ENCODE results near the gene NUDT14. TPM values are rescaled to one million over a fixed set of nuclear protein-coding genes. Genes with fewer than 3 reads are reported as not detected.

Gene NUDT14
- total RNA-seq, 1 donor from 2014 or later, result 5.5 TPM

GRCh38 chr14:105211086-105211757 is 30.1 kb upstream of the NUDT14 start:
- H3K9me3 Mint-ChIP-seq, result no peaks in the 10 kb centered on the region
- H3K27me3 Mint-ChIP-seq (ENCODE audit: insufficient read depth, low read depth), result peaks cover 3% of the 10 kb centered on the region
- no peak for TF ChIP-seq CTCF (IDR thresholded peaks at IDR 0.05)
- TF ChIP-seq EZH2phosphoT487 (IDR thresholded peaks at IDR 0.05), result no peak
- TF ChIP-seq EZH2 (IDR thresholded peaks at IDR 0.05), result no peak

GRCh38 chr14:105210266-105211025 is 29.3 kb upstream of the NUDT14 start:
- H3K9me3 Mint-ChIP-seq, result no peaks in the 10 kb centered on the region
- Histone ChIP-seq H3K4me1 (no peaks in the 10 kb centered on the region), H2AFZ (replicated peaks) (no peak overlapping the region), H3F3A (ENCODE audit: low read depth) (no peaks in the 10 kb centered on the region), H4K20me1 (ENCODE audit: low read depth) (peaks cover 7% of the 10 kb centered on the region), H3K79me2 (ENCODE audit: low read depth) (no peaks in the 10 kb centered on the region), H3K27ac (no peak overlapping the region), H3K9ac (no peak overlapping the region), H3K9me3 (ENCODE audit: low read depth) (no peaks in the 10 kb centered on the region), H3K36me3 (no peaks in the 10 kb centered on the region), H3K27me3 (no peaks in the 10 kb centered on the region), H3K4me3 (no peak overlapping the region), H3K4me2 (no peak overlapping the region)
- no peak for DNase-seq (ENCODE audit: low spot score)
- H3K4me1 Mint-ChIP-seq, result peaks cover 5% of the 10 kb centered on the region
- peaks cover 2% of the 10 kb centered on the region for H3K36me3 Mint-ChIP-seq
- TF ChIP-seq EZH2phosphoT487 (IDR thresholded peaks at IDR 0.05), result no peak
- no peak for TF ChIP-seq EZH2 (IDR thresholded peaks at IDR 0.05)
- no peak for TF ChIP-seq CTCF (IDR thresholded peaks at IDR 0.05)
- H3K27ac Mint-ChIP-seq, result no peak overlapping the region
- H3K27me3 Mint-ChIP-seq (ENCODE audit: insufficient read depth, low read depth), result peaks cover 3% of the 10 kb centered on the region
- H3K4me3 Mint-ChIP-seq, result no peak overlapping the region

More at GRCh38 chr14:105211086-105211757, 30.1 kb upstream of the NUDT14 start:
- H2AFZ ChIP-seq (replicated peaks), result no peak overlapping the region
- no peaks in the 10 kb centered on the region for H3F3A ChIP-seq (ENCODE audit: low read depth)
- Mint-ChIP-seq H3K36me3 (peaks cover 2% of the 10 kb centered on the region), H3K4me3 (no peak overlapping the region), H3K27ac (no peak overlapping the region), H3K4me1 (peaks cover 5% of the 10 kb centered on the region)
- H3K4me3 ChIP-seq, result no peak overlapping the region
- no peaks in the 10 kb centered on the region for H3K9me3 ChIP-seq (ENCODE audit: low read depth)
- no peaks in the 10 kb centered on the region for H3K27me3 ChIP-seq
- H3K36me3 ChIP-seq, result no peaks in the 10 kb centered on the region
- no peaks in the 10 kb centered on the region for H3K79me2 ChIP-seq (ENCODE audit: low read depth)
- H4K20me1 ChIP-seq (ENCODE audit: low read depth), result peaks cover 7% of the 10 kb centered on the region
- no peak overlapping the region for H3K27ac ChIP-seq
- H3K4me1 ChIP-seq, result no peaks in the 10 kb centered on the region
- no peak overlapping the region for H3K9ac ChIP-seq
- H3K4me2 ChIP-seq, result no peak overlapping the region
- no peak for DNase-seq (ENCODE audit: low spot score)

- H3K9ac ChIP-seq, result no peak overlapping the region
- peaks cover 6% of the 10 kb centered on the region for H3K27me3 Mint-ChIP-seq (ENCODE audit: insufficient read depth, low read depth)
- H3K27me3 ChIP-seq, result no peaks in the 10 kb centered on the region
- H3K9me3 Mint-ChIP-seq, result no peaks in the 10 kb centered on the region
- H3K27ac ChIP-seq, result no peak overlapping the region
- no peaks in the 10 kb centered on the region for H3K4me1 ChIP-seq
- no peaks in the 10 kb centered on the region for H3K9me3 ChIP-seq (ENCODE audit: low read depth)
- no peak overlapping the region for H3K4me3 Mint-ChIP-seq
- no peaks in the 10 kb centered on the region for H3K36me3 Mint-ChIP-seq
- no peak for DNase-seq (ENCODE audit: low spot score)
- peaks cover 5% of the 10 kb centered on the region for H3K4me1 Mint-ChIP-seq
- H3K4me3 ChIP-seq, result no peak overlapping the region
- no peaks in the 10 kb centered on the region for H3F3A ChIP-seq (ENCODE audit: low read depth)
- H3K36me3 ChIP-seq, result no peaks in the 10 kb centered on the region
- H2AFZ ChIP-seq (replicated peaks), result no peak overlapping the region
- TF ChIP-seq CTCF (IDR thresholded peaks at IDR 0.05), result no peak
- TF ChIP-seq EZH2 (IDR thresholded peaks at IDR 0.05), result no peak
- TF ChIP-seq EZH2phosphoT487 (IDR thresholded peaks at IDR 0.05), result no peak
- H3K4me2 ChIP-seq, result no peak overlapping the region
- no peaks in the 10 kb centered on the region for H3K79me2 ChIP-seq (ENCODE audit: low read depth)
- H4K20me1 ChIP-seq (ENCODE audit: low read depth), result peaks cover 7% of the 10 kb centered on the region
- H3K27ac Mint-ChIP-seq, result no peak overlapping the region
Measured at GRCh38 chr14:105209646-105210045, 28.5 kb upstream of the NUDT14 start.
